ENCODE measurements around the gene MBOAT1.

- TF ChIP-seq, protein P1, sequence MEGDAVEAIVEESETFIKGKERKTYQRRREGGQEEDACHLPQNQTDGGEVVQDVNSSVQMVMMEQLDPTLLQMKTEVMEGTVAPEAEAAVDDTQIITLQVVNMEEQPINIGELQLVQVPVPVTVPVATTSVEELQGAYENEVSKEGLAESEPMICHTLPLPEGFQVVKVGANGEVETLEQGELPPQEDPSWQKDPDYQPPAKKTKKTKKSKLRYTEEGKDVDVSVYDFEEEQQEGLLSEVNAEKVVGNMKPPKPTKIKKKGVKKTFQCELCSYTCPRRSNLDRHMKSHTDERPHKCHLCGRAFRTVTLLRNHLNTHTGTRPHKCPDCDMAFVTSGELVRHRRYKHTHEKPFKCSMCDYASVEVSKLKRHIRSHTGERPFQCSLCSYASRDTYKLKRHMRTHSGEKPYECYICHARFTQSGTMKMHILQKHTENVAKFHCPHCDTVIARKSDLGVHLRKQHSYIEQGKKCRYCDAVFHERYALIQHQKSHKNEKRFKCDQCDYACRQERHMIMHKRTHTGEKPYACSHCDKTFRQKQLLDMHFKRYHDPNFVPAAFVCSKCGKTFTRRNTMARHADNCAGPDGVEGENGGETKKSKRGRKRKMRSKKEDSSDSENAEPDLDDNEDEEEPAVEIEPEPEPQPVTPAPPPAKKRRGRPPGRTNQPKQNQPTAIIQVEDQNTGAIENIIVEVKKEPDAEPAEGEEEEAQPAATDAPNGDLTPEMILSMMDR (conservative IDR thresholded peaks at IDR 0.05; ENCODE audit: low read depth, low read length) = no peak
- no peak for TF ChIP-seq EZH2 (IDR thresholded peaks at IDR 0.05; ENCODE audit: borderline replicate concordance, low read depth, low read length, poor library complexity, severe bottlenecking)
Observed at GRCh38 chr6:20096536-20096935, 115.7 kb downstream of the MBOAT1 start.

Data from A673 (cell line).